CD4-positive, alpha-beta T cell treated with Interleukin-4 for 4 hours (primary cell): ENCODE data around the gene C1QTNF6.
A peak's percentile ranks its signal among the peaks of the same experiment; 100 is the strongest.

Experiments
- DNase-seq: peaks from one replicate; pipeline ENCODE4 v3.0.0-alpha.2; 2020

The C1QTNF6 gene

GRCh38 chr22:37190262-37190780, 2.3 kb upstream of the C1QTNF6 start:
- no peak for DNase-seq

GRCh38 chr22:37188901-37189466, 937 bp upstream of the C1QTNF6 start:
- no peak for DNase-seq

- no peak for DNase-seq
Observed at GRCh38 chr22:37187552-37187890, 526 bp downstream of the C1QTNF6 start.

GRCh38 chr22:37186997-37187522, 987 bp downstream of the C1QTNF6 start:
- DNase-seq: no peak

- DNase-seq: peak; percentile 90
Observed at GRCh38 chr22:37186228-37186996, 1.6 kb downstream of the C1QTNF6 start.

- no peak for DNase-seq
Observed at GRCh38 chr22:37185646-37186227, 2.3 kb downstream of the C1QTNF6 start.

- DNase-seq: no peak
Observed at GRCh38 chr22:37184816-37185541, 3.1 kb downstream of the C1QTNF6 start.

- no peak for DNase-seq
Observed at GRCh38 chr22:37184380-37184755, 3.7 kb downstream of the C1QTNF6 start.

GRCh38 chr22:37183432-37184379, 4.3 kb downstream of the C1QTNF6 start:
- DNase-seq: no peak

- DNase-seq: no peak
Observed at GRCh38 chr22:37182949-37183245, 5.2 kb downstream of the C1QTNF6 start.

GRCh38 chr22:37182101-37182948, 5.7 kb downstream of the C1QTNF6 start:
- no peak for DNase-seq

- no peak for DNase-seq
Observed at GRCh38 chr22:37181681-37182080, 6.4 kb downstream of the C1QTNF6 start.

- DNase-seq: no peak
Observed at GRCh38 chr22:37180531-37181231, 7.4 kb downstream of the C1QTNF6 start.

GRCh38 chr22:37179622-37180420, 8.2 kb downstream of the C1QTNF6 start:
- DNase-seq: no peak

GRCh38 chr22:37179126-37179470, 8.9 kb downstream of the C1QTNF6 start:
- no peak for DNase-seq

GRCh38 chr22:37178350-37179125, 9.5 kb downstream of the C1QTNF6 start:
- DNase-seq: no peak

- no peak for DNase-seq
Observed at GRCh38 chr22:37177755-37178154, 10.3 kb downstream of the C1QTNF6 start.

GRCh38 chr22:37177221-37177620, 10.8 kb downstream of the C1QTNF6 start:
- DNase-seq: no peak

GRCh38 chr22:37176464-37177061, 11.5 kb downstream of the C1QTNF6 start:
- DNase-seq: no peak
